HepG2 (cell line): ENCODE measurements around the gene GFAP. TPM values are rescaled to one million over a fixed set of nuclear protein-coding genes. Genes with fewer than 3 reads are reported as not detected.

Experiments used
- AKAP8 ChIP-seq: sonication (generic); formaldehyde crosslinking; IDR thresholded peaks from 2 replicates; pipeline ENCODE4 v1.5.1; 2020; ENCODE audit warnings: mild to moderate bottlenecking, missing genetic modification reagents
- ARNT2 ChIP-seq: sonication (generic); formaldehyde crosslinking; IDR thresholded peaks from 2 replicates; pipeline ENCODE4 v1.8.0; 2022; ENCODE audit warnings: mild to moderate bottlenecking, low read depth, missing genetic modification reagents, moderate library complexity
- ASH2L ChIP-seq: fragments of 300-600, 200-600 bp; sonication (generic); IDR thresholded peaks from 2 replicates; pipeline ENCODE4 v1.7.0; 2017; ENCODE audit warnings: low read depth, mild to moderate bottlenecking, moderate library complexity, mixed read lengths, low read length; ENCODE audit not compliant: insufficient read length
- BCL3 ChIP-seq: sonication (generic); formaldehyde crosslinking; IDR thresholded peaks from 2 replicates; pipeline ENCODE4 v1.5.1; 2020; ENCODE audit warnings: mild to moderate bottlenecking, missing genetic modification reagents, moderate library complexity
- CBX5 ChIP-seq: sonication (generic); formaldehyde crosslinking; IDR thresholded peaks from 2 replicates; pipeline ENCODE4 v1.4.0; 2020; ENCODE audit warnings: missing genetic modification reagents, borderline replicate concordance
- CC2D1A ChIP-seq: sonication (generic); formaldehyde crosslinking; IDR thresholded peaks from 2 replicates; pipeline ENCODE4 v1.8.1; 2023; ENCODE audit warnings: mild to moderate bottlenecking, missing genetic modification reagents
- DR1 ChIP-seq: sonication (generic); formaldehyde crosslinking; IDR thresholded peaks from 2 replicates; pipeline ENCODE4 v1.8.0; 2021; ENCODE audit warnings: mild to moderate bottlenecking, missing genetic modification reagents, inconsistent platforms
- DZIP1 ChIP-seq: sonication (generic); formaldehyde crosslinking; IDR thresholded peaks from 2 replicates; pipeline ENCODE4 v1.5.0; 2020; ENCODE audit warnings: mild to moderate bottlenecking, missing genetic modification reagents
- HBP1 ChIP-seq: IDR thresholded peaks from 2 replicates; pipeline ENCODE4 v1.6.1; 2016; ENCODE audit warnings: low read depth, control low read depth
- IRF2 ChIP-seq: IDR thresholded peaks from 2 replicates; pipeline ENCODE4 v1.6.1; 2018; ENCODE audit warnings: missing genetic modification reagents, missing compliant biosample characterization
- MEF2D ChIP-seq: sonication (generic); formaldehyde crosslinking; IDR thresholded peaks from 2 replicates; pipeline ENCODE4 v1.5.1; 2020; ENCODE audit warnings: mild to moderate bottlenecking, missing genetic modification reagents
- NFYC ChIP-seq: IDR thresholded peaks from 2 replicates; pipeline ENCODE4 v1.6.1; 2016; ENCODE audit warnings: missing genetic modification reagents, missing compliant biosample characterization
- RAD51 ChIP-seq: fragments of 450-650 bp; IDR thresholded peaks from 2 replicates; pipeline ENCODE4 v1.6.1; 2016; ENCODE audit warnings: borderline replicate concordance
- THRA ChIP-seq: sonication (generic); formaldehyde crosslinking; IDR thresholded peaks from 2 replicates; pipeline ENCODE4 v1.4.0; 2020; ENCODE audit warnings: missing genetic modification reagents, borderline replicate concordance
- ZBTB10 ChIP-seq: sonication (generic); formaldehyde crosslinking; IDR thresholded peaks from 2 replicates; pipeline ENCODE4 v1.4.0; 2020; ENCODE audit warnings: missing genetic modification reagents, borderline replicate concordance
- ZFP36L2 ChIP-seq: sonication (generic); formaldehyde crosslinking; IDR thresholded peaks from 2 replicates; pipeline ENCODE4 v1.4.0; 2020; ENCODE audit warnings: missing genetic modification reagents
- ZNF138 ChIP-seq: sonication (generic); formaldehyde crosslinking; IDR thresholded peaks from 2 replicates; pipeline ENCODE4 v1.5.0; 2020; ENCODE audit warnings: mild to moderate bottlenecking, low read depth, missing genetic modification reagents
- ZNF224 ChIP-seq: sonication (generic); formaldehyde crosslinking; IDR thresholded peaks from 2 replicates; pipeline ENCODE4 v1.5.0; 2020; ENCODE audit warnings: mild to moderate bottlenecking, missing genetic modification reagents
- ZNF510 ChIP-seq: sonication (generic); formaldehyde crosslinking; IDR thresholded peaks from 2 replicates; pipeline ENCODE4 v1.4.0; 2020; ENCODE audit warnings: low read depth, mild to moderate bottlenecking, missing genetic modification reagents
- polyA plus RNA-seq, 8 experiments: library from polyadenylated mRNA; depleted of rRNA in 3 of 8; stranded (reverse) in 7 of 8; unstranded in 1 of 8; fragments of >200 nt; fragmentation: Illumina TruSeq in 4 of 8; extraction: Trizol in 4 of 8; gene quantifications; 2 replicates each; pipeline versions ENCODE4 v1.2.1 to v1.2.3, GENCODE V29; 2011 to 2016; ENCODE audit warnings: low read depth in 4 of 8, missing spikeins in 1 of 8, mixed read lengths in 1 of 8; ENCODE audit not compliant: insufficient read depth in 1 of 8
- total RNA-seq, 5 experiments: library from RNA; depleted of rRNA; stranded (reverse); fragments of >200 nt; fragmentation: Illumina TruSeq; extraction: Trizol; gene quantifications; 2 replicates each; pipeline ENCODE4 v1.2.3, GENCODE V29; 2016; ENCODE audit warnings: low read depth in 1 of 5

Gene GFAP
- total and polyA plus RNA-seq, 2 of the 13 experiments (the other 11 are each of a cell fraction or from before 2014, with no cell fraction given), result 0.11 to 0.29 TPM

- TF ChIP-seq NFYC (peak; percentile 97), RAD51 (no peak), MEF2D (CRISPR knock-in tag) (peak; percentile 44; the same call in 1 of the 2 replicates), THRA (CRISPR knock-in tag) (0 out of 2 replicates have a peak, but pooled peaks have one; percentile 38), DZIP1 (CRISPR knock-in tag) (no peak), ZNF224 (CRISPR knock-in tag) (no peak), AKAP8 (no peak), BCL3 (CRISPR knock-in tag) (peak; percentile 74; the same call in 1 of the 2 replicates), ZNF510 (CRISPR knock-in tag) (peak; percentile 78; the same call in 1 of the 2 replicates), ZBTB10 (CRISPR knock-in tag) (no peak), CBX5 (CRISPR knock-in tag) (0 out of 2 replicates have a peak, but pooled peaks have one; percentile 43), IRF2 (CRISPR knock-in tag) (peak; percentile 85), ARNT2 (CRISPR knock-in tag) (peak; percentile 98), ZNF138 (peak; percentile 78; the same call in 1 of the 2 replicates), CC2D1A (CRISPR knock-in tag) (peak; percentile 95; the same call in 1 of the 2 replicates), HBP1 (CRISPR knock-in tag) (peak; percentile 98), ASH2L (peak; percentile 78), DR1 (CRISPR knock-in tag) (peak; percentile 88), ZFP36L2 (CRISPR knock-in tag) (0 out of 2 replicates have a peak, but pooled peaks have one; percentile 45)
These were observed 32.4 kb upstream of the GFAP start, which contains the start of gene KIF18B (continued) for GRCh38 chr17:44947461-44948314.
